H1 (cell line): ENCODE measurements around the gene DNAJB8. TPM values are rescaled to one million over a fixed set of nuclear protein-coding genes. Genes with fewer than 3 reads are reported as not detected.

Experiments used
- BRCA1 ChIP-seq: IDR thresholded peaks from 2 replicates; pipeline ENCODE4 v1.6.1; 2012; ENCODE audit warnings: low read depth, low read length, improper control_type of control experiment
- HDAC6 ChIP-seq: IDR thresholded peaks from one replicate; pipeline ENCODE4 v1.7.1; 2012; ENCODE audit warnings: low read depth, mild to moderate bottlenecking, inconsistent platforms, low read length, moderate library complexity
- MAFK ChIP-seq: IDR thresholded peaks from 2 replicates; pipeline ENCODE4 v1.6.1; 2012; ENCODE audit warnings: low read depth, mild to moderate bottlenecking, improper control_type of control experiment, low read length
- MAX ChIP-seq: IDR thresholded peaks from 2 replicates; pipeline ENCODE4 v1.6.1; 2012; ENCODE audit warnings: inconsistent platforms
- NANOG ChIP-seq: IDR thresholded peaks from 2 replicates; pipeline ENCODE4 v1.6.1; 2011; ENCODE audit warnings: low read length, low read depth, mild to moderate bottlenecking, inconsistent platforms; ENCODE audit not compliant: insufficient read depth, poor library complexity, severe bottlenecking
- TAF1 ChIP-seq: IDR thresholded peaks from 2 replicates; pipeline ENCODE4 v1.6.1; 2011; ENCODE audit warnings: mild to moderate bottlenecking, low read depth, low read length
- TCF12 ChIP-seq: IDR thresholded peaks from 2 replicates; pipeline ENCODE4 v1.6.1; 2011; ENCODE audit warnings: low read depth, mild to moderate bottlenecking, low read length
- polyA plus RNA-seq, 7 experiments: library from polyadenylated mRNA; depleted of rRNA in 3 of 7; stranded (reverse) in 5 of 7; unstranded in 2 of 7; fragments of >200 nt in 5 of 7; fragments of 200-250 nt in 2 of 7; gene quantifications; 1 replicate in 5 of 7; 2 replicates in 1 of 7; 4 replicates in 1 of 7; pipeline versions ENCODE4 v1.2.1 to v1.2.3, GENCODE V29; 2011 to 2013; ENCODE audit warnings: missing spikeins in 2 of 7, mixed read lengths in 2 of 7
- total RNA-seq: library from RNA; stranded (reverse); fragmentation: NEBNext Ultra II Directional; extraction: Animal tissue kit (Norgen Biotek cat#: 25700); gene quantifications from 2 replicates; pipeline ENCODE4 v1.2.1, GENCODE V29; 2021

Gene DNAJB8
- total and polyA plus RNA-seq, 2 of the 8 experiments (the other 6 are each of a cell fraction or from before 2014, with no cell fraction given), result not detected

- TF ChIP-seq NANOG (no peak), HDAC6 (no peak), BRCA1 (no peak), MAFK (no peak), TAF1 (no peak), MAX (no peak), TCF12 (no peak)
- TF ChIP-seq, all 59 proteins: peak for 0
These were observed 33.9 kb upstream of the DNAJB8 start (continued) for GRCh38 chr3:128500556-128500955.
